Panc1 (cell line): ENCODE data around the gene SNED1.

ENCODE experiments used
- POLR2AphosphoS5 ChIP-seq: IDR thresholded peaks from 2 replicates; pipeline ENCODE4 v1.6.1; 2012; ENCODE audit warnings: mild to moderate bottlenecking, low read depth, low read length, moderate library complexity
- SIN3A ChIP-seq: IDR thresholded peaks from 2 replicates; pipeline ENCODE4 v1.6.1; 2012; ENCODE audit warnings: low read depth, mild to moderate bottlenecking, low read length, moderate library complexity, borderline replicate concordance; ENCODE audit not compliant: insufficient read depth
- TCF7L2 ChIP-seq: IDR thresholded peaks from 2 replicates; pipeline ENCODE4 v1.6.1; 2011; ENCODE audit warnings: mild to moderate bottlenecking, low read depth, low read length, inconsistent platforms
- TF ChIP-seq, protein P1 (sequence below): fragments of 450-650 bp; IDR thresholded peaks from 2 replicates; pipeline ENCODE4 v1.5.1; 2017; ENCODE audit warnings: mild to moderate bottlenecking
- TF ChIP-seq, protein P2 (sequence below), 2 experiments: IDR thresholded peaks; 2 replicates each; pipeline ENCODE4 v1.6.1; 2011 to 2012; ENCODE audit warnings: low read depth in 2 of 2, control low read depth in 1 of 2, low read length in 1 of 2, mild to moderate bottlenecking in 1 of 2, moderate library complexity in 1 of 2; ENCODE audit not compliant: insufficient read depth in 1 of 2

DNA sequence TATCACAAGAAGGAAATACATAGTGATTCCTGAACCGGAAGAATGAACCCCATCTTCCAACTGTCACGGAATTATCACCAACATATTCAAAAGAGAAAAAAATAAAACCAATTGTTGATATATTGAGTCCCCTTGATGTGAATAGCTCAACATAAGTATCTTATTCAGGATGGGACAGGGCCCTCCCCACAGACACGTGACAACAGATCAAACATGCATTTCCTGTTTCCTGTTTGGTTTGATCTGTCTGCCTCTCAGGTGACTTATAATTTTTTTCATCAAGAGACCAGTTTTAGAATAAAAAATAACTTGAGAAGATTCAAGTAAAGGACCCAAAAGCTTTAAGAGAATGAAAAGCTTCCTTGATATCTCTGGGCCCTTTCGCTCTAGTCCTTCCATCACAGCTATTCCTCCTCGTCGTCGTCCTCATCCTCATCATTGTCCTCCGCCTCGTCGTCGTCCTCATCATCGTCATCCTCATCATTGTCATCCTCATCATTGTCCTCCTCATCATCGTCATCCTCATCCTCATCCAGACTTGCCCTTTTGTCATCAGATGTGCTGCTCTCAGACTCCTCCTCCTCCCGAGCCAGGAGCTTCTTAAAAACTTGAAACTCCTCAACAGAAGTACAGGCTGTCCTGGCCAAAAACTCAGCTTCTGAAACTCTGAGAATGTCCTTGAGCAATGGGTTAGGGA, 97.3 kb downstream of the SNED1 start:
- TF ChIP-seq, protein P1, sequence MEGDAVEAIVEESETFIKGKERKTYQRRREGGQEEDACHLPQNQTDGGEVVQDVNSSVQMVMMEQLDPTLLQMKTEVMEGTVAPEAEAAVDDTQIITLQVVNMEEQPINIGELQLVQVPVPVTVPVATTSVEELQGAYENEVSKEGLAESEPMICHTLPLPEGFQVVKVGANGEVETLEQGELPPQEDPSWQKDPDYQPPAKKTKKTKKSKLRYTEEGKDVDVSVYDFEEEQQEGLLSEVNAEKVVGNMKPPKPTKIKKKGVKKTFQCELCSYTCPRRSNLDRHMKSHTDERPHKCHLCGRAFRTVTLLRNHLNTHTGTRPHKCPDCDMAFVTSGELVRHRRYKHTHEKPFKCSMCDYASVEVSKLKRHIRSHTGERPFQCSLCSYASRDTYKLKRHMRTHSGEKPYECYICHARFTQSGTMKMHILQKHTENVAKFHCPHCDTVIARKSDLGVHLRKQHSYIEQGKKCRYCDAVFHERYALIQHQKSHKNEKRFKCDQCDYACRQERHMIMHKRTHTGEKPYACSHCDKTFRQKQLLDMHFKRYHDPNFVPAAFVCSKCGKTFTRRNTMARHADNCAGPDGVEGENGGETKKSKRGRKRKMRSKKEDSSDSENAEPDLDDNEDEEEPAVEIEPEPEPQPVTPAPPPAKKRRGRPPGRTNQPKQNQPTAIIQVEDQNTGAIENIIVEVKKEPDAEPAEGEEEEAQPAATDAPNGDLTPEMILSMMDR, result no peak
- TF ChIP-seq, protein P2, sequence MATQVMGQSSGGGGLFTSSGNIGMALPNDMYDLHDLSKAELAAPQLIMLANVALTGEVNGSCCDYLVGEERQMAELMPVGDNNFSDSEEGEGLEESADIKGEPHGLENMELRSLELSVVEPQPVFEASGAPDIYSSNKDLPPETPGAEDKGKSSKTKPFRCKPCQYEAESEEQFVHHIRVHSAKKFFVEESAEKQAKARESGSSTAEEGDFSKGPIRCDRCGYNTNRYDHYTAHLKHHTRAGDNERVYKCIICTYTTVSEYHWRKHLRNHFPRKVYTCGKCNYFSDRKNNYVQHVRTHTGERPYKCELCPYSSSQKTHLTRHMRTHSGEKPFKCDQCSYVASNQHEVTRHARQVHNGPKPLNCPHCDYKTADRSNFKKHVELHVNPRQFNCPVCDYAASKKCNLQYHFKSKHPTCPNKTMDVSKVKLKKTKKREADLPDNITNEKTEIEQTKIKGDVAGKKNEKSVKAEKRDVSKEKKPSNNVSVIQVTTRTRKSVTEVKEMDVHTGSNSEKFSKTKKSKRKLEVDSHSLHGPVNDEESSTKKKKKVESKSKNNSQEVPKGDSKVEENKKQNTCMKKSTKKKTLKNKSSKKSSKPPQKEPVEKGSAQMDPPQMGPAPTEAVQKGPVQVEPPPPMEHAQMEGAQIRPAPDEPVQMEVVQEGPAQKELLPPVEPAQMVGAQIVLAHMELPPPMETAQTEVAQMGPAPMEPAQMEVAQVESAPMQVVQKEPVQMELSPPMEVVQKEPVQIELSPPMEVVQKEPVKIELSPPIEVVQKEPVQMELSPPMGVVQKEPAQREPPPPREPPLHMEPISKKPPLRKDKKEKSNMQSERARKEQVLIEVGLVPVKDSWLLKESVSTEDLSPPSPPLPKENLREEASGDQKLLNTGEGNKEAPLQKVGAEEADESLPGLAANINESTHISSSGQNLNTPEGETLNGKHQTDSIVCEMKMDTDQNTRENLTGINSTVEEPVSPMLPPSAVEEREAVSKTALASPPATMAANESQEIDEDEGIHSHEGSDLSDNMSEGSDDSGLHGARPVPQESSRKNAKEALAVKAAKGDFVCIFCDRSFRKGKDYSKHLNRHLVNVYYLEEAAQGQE (IDR thresholded peaks at IDR 0.05; ENCODE audit: insufficient read depth in 1 of 2, low read depth in 2 of 2, low read length in 1 of 2), result no peak
- no peak for TF ChIP-seq POLR2AphosphoS5
- TF ChIP-seq TCF7L2, result no peak
- TF ChIP-seq SIN3A, result no peak
